ENCODE data around the gene GALK2. TPM values are rescaled to one million over a fixed set of nuclear protein-coding genes. Genes with fewer than 3 reads are reported as not detected.

GALK2 gene
- total and polyA plus RNA-seq, 2 donors (not counting 1 experiment from before 2014, with no cell fraction given), result 11.2 to 23.1 TPM

GRCh38 chr15:49134683-49135341 is 35.2 kb upstream of the GALK2 start:
- ATAC-seq (ENCODE audit: low read depth) (no peak), DNase-seq (no peak)
- POLR2A ChIA-PET, result no interaction called here
- no peaks in the 10 kb centered on the region for H3K9me3 Mint-ChIP-seq (ENCODE audit: insufficient read depth)
- no peak overlapping the region for H3K9ac ChIP-seq (ENCODE audit: low read length)
- no peaks in the 10 kb centered on the region for H4K20me1 ChIP-seq (ENCODE audit: control insufficient read depth, insufficient read depth, low read length, poor library complexity, severe bottlenecking)
- no peak overlapping the region for H3K4me3 Mint-ChIP-seq
- peaks cover 31 to 71% of the 10 kb centered on the region in 2 experiments for H3K36me3 ChIP-seq (replicated peaks in 1 of 2; ENCODE audit: control extremely low read depth in 1 of 2, control insufficient read depth in 1 of 2, extremely low read depth in 1 of 2, insufficient read depth in 2 of 2, low read length in 1 of 2)
- H3K79me2 ChIP-seq (ENCODE audit: control insufficient read depth, insufficient read depth, low read length), result no peaks in the 10 kb centered on the region
- intact Hi-C loops (cut with micrococcal nuclease), result no loop called here
- TF ChIP-seq EZH2 (IDR thresholded peaks at IDR 0.05; ENCODE audit: borderline replicate concordance, insufficient read depth, low read depth, low read length, poor library complexity, severe bottlenecking) (no peak), CTCF (IDR thresholded peaks at IDR 0.05) (no peak)
- no peaks in the 10 kb centered on the region for H3K27me3 ChIP-seq (replicated peaks in 1 of 4; ENCODE audit: control extremely low read depth in 1 of 4, control insufficient read depth in 3 of 4, insufficient read depth in 4 of 4, low read length in 3 of 4)
- H3K9me3 ChIP-seq (ENCODE audit: control extremely low read depth in 1 of 3, control insufficient read depth in 2 of 3, insufficient read depth in 1 of 3, low read length in 2 of 3), result no peaks in the 10 kb centered on the region
- no peaks in the 10 kb centered on the region for H3K4me1 Mint-ChIP-seq
- no peak overlapping the region for H3K4me2 ChIP-seq (replicated peaks; ENCODE audit: low read depth, low read length, poor library complexity, severe bottlenecking)
- CTCF ChIA-PET, result no interaction called here
- no peaks in the 10 kb centered on the region for H3K4me1 ChIP-seq (ENCODE audit: control insufficient read depth in 2 of 2, insufficient read depth in 2 of 2, low read length in 2 of 2)
- no peak overlapping the region for H3K27ac Mint-ChIP-seq
- H3K27me3 Mint-ChIP-seq, result no peaks in the 10 kb centered on the region
- H3K27ac ChIP-seq (ENCODE audit: low read length in 2 of 2), result no peak overlapping the region
- no peak overlapping the region for H2AFZ ChIP-seq (ENCODE audit: insufficient read depth, low read depth, low read length, poor library complexity, severe bottlenecking)
- H3K4me3 ChIP-seq (ENCODE audit: control extremely low read depth in 1 of 5, extremely low read depth in 1 of 5, insufficient read depth in 1 of 5, low read depth in 2 of 5, low read length in 4 of 5), result no peak overlapping the region
- WGBS (ENCODE audit: insufficient coverage), result no CpG with 5 or more reads among the region's 5 CpGs

- Histone ChIP-seq H3K9me3 (ENCODE audit: control extremely low read depth in 1 of 3, control insufficient read depth in 2 of 3, insufficient read depth in 1 of 3, low read length in 2 of 3) (no peaks in the 10 kb centered on the region), H3K79me2 (ENCODE audit: control insufficient read depth, insufficient read depth, low read length) (no peaks in the 10 kb centered on the region), H2AFZ (ENCODE audit: insufficient read depth, low read depth, low read length, poor library complexity, severe bottlenecking) (no peak overlapping the region), H3K4me3 (ENCODE audit: control extremely low read depth in 1 of 5, extremely low read depth in 1 of 5, insufficient read depth in 1 of 5, low read depth in 2 of 5, low read length in 4 of 5) (no peak overlapping the region), H3K27me3 (replicated peaks in 1 of 4; ENCODE audit: control extremely low read depth in 1 of 4, control insufficient read depth in 3 of 4, insufficient read depth in 4 of 4, low read length in 3 of 4) (no peaks in the 10 kb centered on the region), H4K20me1 (ENCODE audit: control insufficient read depth, insufficient read depth, low read length, poor library complexity, severe bottlenecking) (no peaks in the 10 kb centered on the region), H3K4me2 (replicated peaks; ENCODE audit: low read depth, low read length, poor library complexity, severe bottlenecking) (no peak overlapping the region), H3K9ac (ENCODE audit: low read length) (no peak overlapping the region), H3K36me3 (replicated peaks in 1 of 2; ENCODE audit: control extremely low read depth in 1 of 2, control insufficient read depth in 1 of 2, extremely low read depth in 1 of 2, insufficient read depth in 2 of 2, low read length in 1 of 2) (peaks cover 29 to 69% of the 10 kb centered on the region in 2 experiments), H3K4me1 (ENCODE audit: control insufficient read depth in 2 of 2, insufficient read depth in 2 of 2, low read length in 2 of 2) (no peaks in the 10 kb centered on the region), H3K27ac (ENCODE audit: low read length in 2 of 2) (no peak overlapping the region)
- POLR2A ChIA-PET, result no interaction called here
- H3K27ac Mint-ChIP-seq, result no peak overlapping the region
- H3K27me3 Mint-ChIP-seq, result no peaks in the 10 kb centered on the region
- 80% methylated on average over 1 of the region's 2 CpGs for WGBS (ENCODE audit: insufficient coverage)
- CTCF ChIA-PET, result no interaction called here
- intact Hi-C loops (cut with micrococcal nuclease), result no loop called here
- H3K4me1 Mint-ChIP-seq, result no peaks in the 10 kb centered on the region
- no peaks in the 10 kb centered on the region for H3K9me3 Mint-ChIP-seq (ENCODE audit: insufficient read depth)
- DNase-seq (no peak), ATAC-seq (ENCODE audit: low read depth) (no peak)
- H3K4me3 Mint-ChIP-seq, result no peak overlapping the region
- no peak for TF ChIP-seq CTCF (IDR thresholded peaks at IDR 0.05)
- no peak for TF ChIP-seq EZH2 (IDR thresholded peaks at IDR 0.05; ENCODE audit: borderline replicate concordance, insufficient read depth, low read depth, low read length, poor library complexity, severe bottlenecking)
These were observed 34.6 kb upstream of the GALK2 start for GRCh38 chr15:49135342-49135857.
